CD4-positive, alpha-beta T cell treated with Interleukin-1 beta for 1 hour (primary cell): ENCODE measurements around the gene CBX2.
"Not testable (repeated sequence)": the region's sequence is repeated elsewhere in the genome, so short reads cannot be mapped to it uniquely, and the experiment has no call there.

Experiments used
- DNase-seq, 2 donors: peaks; one replicate each; pipeline ENCODE4 v3.0.0-alpha.2; 2020 to 2022

CBX2 gene

DNA sequence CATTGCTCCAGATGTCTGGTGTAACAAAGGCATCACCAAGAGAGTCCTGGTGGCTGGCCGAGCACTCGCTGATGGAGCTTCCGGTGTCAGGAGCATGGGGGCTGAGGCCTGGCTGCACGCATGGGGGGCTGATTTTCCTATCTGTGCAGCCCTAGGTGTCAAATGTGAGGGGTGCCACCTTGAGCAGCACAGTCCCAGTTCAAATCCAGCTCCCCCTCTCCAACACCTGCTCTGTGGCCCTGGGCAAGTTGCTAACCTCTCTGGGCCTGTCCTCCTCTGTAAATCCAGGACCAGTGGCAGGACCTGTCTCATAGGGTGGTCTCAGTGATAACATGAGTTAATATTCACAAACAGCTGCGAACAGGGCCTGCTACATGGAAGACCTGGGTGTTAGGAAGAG lies 34.3 kb upstream of the CBX2 start:
- no peak for DNase-seq

DNA sequence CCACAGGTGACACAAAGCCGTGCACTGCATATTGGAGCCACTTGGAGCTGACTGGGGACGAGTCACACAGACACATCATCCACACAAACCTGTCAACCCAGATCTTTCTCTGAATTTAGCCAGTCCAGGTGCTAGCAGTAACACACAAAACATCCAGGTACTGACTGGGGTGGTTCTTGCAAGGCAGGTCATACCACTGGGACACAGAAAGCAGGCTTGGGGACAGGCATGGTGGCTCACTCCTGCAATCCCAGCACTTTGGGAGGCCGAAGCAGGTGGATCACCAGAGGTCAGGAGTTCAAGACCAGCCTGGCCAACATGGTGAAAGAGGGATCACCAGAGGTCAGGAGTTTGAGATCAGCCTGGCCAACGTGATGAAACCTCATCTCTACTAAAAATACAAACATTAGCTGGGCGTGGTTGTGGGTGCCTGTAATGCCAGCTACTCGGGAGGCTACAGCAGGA lies 32.3 kb upstream of the CBX2 start:
- no peak for DNase-seq

DNA sequence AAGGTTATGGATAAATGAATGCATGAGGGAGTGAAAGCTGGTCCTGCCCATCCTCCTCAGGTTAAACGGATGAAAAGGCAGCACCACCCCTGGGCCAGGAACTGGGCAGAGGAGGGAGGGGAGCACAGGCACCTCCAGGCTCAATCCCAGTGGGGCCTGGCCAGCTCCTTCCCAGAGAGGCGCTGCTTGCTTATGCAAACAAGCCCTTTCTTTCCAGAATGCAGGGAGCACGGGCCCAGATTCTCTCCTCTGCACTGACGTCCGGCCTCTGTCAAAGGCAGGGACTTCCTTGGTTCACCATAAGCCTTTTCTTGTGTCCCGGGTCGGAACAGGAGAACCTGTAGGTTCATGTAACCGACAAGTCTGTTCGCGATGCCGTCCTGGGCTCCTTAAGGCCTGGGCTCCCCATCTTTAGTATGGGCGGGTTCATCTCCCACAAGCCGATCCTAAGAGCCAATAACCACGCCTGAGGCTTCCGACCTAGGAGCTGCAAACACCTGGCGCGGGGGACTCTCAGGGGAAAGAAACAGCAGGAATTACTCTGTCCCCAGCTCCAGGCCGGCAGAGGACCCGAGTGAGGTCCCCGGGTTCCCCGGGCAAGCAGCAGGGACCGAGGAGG lies 30.9 kb upstream of the CBX2 start:
- DNase-seq = no peak

DNA sequence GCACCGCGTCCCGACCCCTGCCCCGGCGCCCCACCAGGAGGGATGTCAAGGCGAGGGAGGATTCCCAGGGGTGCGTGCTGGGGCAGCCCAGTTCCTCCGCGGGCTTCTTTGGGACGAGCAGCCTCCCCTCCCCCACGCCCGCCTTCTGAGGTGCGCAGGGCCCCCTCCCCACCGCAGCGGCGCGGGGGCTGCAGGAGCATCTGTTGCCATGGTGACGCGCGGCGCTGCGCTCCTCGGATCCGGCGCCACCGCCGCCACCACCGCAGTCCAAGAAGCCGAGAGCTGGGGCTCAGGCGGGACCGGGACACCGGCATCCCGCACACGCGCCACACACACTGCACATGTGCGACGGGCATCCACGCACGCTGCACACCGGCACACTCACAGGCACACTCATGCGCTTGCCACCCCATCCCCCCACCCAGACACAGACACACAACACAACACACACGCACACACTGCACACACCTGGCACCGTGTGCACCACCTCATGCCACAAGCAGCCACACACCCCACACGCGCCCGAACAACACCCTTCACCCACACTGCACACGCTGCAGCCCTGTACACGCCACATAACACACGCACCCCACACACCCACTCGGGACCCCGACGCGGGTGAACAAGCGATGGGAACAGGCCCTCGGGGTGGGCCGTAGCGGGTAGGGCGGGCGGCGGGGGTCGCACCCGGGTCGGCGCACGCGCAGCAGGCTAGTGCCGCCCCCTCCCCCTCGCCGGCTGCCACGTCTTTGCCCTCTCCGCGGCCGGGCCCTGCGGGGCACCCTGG lies 30.2 kb upstream of the CBX2 start:
- no peak for DNase-seq

DNA sequence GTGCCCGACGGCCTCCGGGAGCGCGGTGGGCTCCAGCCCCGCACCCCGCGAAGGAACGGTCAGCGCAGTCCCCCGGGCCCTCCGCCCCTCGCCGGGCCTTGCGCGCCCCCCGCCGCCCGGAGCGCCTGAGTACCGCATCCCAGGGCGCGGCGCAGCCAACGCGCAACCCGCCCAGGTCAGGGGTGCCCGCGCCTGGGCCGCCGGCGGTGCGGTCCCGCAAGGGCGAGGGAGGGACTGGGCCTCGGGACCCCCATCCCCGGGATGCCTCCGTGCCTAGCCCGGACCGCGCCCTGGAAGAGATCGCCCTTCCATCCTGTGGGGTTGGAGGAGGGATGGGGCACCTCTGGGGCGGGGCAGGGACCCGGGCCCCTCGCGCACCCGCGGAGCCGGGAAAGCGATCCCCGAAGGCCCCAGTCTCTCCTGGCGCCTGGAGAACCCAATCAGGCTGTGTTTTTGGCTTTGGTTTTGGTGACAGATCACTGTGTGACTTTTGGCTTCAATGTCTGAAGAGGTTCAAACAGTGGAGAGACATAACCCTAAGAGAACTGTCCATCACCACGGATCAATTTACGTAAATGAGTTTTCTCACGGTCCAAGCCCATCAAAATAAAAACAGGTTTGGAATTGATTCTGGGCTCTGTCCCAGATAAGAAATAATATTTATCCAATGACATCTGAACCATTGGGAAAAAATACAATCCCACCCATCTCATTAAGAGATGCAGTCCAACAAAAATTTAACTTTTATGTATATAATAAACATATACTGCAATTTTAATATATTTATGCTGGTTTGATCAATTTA lies 29.5 kb upstream of the CBX2 start:
- DNase-seq = no peak

DNA sequence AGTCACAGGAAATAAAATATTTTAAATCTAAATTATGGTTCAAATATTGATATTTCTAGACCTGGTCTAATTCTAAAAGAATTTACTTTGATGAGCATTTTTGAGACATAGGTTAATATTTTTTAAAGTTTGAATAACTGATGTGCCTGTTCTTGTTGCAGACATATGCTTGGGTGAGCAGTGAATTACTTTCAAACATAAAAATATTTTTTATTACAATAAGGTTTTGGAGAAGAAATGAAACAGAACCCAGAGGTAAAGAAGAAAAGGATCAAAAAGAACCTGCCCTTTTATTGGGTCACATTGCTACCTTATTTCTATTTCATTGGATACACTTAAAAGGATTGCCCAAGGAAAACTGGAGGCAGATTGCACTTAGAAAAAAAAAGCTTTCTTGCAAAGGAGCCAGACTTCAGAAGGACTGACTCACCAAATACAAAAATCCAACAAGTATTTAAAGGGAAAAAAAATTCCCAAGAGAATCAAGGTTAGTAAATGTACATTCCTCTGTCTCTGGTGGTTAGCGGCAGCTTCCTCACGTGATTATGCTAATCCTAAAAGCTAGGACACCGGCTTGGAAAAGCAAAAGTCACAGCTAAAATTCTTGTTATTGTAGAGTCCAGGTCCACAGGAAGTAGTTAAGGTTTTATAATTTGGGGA lies 28.7 kb upstream of the CBX2 start:
- DNase-seq = no peak

DNA sequence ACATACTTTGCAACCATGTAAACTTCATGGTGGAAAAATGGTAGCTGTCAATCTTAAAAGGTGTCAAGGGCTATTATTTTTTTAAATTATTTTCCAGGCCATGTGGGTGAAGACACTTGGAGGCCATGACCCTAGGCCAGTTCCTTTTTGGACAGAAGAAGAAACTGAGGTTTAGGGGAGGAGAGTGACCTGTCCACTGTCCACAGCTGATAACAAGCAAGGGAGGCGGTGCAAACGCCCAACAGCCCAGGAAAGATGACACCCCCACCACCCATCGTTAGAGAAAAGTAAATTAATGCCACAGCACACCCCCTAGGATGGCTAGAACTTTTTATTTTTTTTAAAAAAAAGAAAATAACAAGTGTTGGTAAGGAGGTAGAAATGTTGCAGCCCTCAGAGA lies 28.0 kb upstream of the CBX2 start:
- DNase-seq = no peak

DNA sequence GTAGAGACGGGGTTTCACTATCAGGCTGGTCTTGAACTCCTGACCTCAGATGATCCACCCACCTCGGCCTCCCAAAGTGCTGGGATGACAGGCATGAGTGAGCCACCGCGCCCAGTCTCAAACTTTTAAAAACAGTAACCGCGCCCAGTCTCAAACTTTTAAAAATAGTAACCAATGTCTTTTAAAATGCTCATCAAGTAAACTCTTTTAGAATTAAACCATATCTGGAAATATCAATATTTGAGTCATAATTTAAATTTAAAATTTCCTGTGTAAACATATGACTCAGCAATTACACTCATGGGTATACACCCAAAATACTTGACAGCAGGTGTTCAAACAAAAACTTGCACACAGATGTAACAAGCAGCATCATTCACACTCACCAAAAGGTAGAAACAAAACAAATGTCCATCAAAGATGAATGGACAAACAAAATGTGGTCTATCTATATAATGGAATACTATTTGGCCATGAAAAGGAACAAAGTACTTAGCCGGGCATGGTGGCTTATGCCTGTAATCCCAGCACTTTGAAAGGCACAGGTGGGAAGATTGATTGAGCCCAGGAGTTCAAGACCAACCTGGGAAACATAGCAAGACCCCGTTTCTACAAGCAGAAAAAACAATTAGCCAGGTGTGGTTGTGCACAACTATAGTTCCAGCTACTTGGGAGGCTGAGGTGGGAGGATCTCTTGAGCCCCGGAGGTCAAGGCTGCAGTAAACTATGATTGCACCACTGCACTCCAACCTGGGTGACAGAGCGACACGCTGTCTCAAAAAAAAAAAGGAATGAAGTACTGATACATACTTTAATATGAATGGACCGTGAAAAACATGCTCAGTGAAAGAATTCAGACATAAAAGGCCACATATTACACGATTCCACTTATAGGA lies 27.1 kb upstream of the CBX2 start:
- no peak for DNase-seq

DNA sequence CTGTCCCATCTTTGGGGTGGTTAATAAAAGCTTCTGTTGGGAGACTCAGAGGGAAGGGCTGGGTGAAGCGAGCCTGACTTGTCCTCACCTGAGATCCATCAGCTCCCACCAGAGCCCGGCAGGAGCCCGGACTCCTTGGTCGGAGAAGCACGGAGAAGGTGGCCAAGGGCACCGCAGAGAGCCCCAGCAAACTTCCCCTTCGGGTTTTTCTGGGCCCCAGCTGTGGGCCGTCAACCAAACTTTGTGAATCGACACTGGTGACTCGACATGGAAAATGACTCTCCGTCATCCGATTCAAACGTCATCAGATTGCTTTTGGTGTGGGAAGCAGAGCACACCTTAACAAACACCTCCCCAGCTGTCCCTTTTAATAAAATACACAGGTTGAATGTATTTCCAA lies 25.8 kb upstream of the CBX2 start:
- DNase-seq = no peak

DNA sequence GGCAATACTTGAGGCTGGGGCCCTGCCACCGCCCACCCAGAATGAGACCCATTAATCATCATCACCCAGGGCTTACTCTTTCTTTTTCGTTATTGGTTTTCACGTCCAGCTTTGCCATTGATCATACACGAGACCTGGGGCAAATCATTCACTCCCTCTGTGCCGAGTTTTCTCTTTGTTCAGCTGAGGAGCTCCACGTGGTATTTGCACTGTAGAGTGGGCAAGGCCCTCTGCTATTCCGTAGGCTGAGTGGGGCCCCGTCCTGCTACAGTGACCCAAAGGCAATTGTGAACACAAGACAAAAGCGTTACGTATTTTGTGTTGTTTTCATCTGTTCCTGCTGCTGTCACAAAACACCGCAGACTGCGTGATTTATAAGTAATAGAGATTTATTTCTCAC lies 23.6 kb upstream of the CBX2 start:
- DNase-seq = no peak

DNA sequence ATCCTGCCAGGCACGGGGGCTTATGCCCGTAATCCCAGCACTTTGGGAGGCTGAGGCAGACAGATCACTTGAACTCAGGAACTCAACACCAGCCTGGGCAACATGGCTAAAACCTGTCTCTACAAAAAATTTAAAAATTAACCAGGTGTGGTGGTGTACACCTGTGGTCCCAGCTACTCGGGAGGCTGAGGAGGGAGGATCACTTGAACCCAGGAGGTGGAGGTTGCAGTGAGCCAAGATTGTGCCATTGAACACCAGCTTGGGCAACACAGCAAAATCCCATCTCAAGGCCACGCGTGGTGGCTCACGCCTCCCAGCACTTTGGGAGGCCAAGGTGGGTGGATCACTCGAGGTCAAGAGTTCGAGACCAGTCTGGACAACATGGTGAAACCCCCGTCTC lies 23.0 kb upstream of the CBX2 start:
- DNase-seq = not testable (repeated sequence)

DNA sequence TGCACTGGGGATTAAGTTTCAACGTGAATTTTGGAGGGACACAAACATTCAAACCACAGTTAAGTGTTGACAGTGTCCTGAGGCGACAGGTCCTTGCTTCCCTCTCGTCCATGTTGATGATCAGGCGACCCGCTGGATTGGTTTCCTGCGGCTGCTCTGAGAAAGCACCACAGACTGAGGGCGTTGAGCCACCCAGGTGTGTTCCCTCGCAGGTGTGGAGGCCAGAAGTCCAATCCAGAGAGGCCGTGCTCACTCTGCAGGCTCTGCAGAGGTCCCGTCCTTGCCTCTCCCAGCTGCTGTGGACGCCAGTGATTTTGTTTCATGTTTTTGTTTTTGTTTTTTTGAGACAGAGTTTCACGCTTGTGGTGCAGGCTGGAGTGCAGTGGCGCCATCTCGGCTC lies 22.4 kb upstream of the CBX2 start:
- DNase-seq = no peak

DNA sequence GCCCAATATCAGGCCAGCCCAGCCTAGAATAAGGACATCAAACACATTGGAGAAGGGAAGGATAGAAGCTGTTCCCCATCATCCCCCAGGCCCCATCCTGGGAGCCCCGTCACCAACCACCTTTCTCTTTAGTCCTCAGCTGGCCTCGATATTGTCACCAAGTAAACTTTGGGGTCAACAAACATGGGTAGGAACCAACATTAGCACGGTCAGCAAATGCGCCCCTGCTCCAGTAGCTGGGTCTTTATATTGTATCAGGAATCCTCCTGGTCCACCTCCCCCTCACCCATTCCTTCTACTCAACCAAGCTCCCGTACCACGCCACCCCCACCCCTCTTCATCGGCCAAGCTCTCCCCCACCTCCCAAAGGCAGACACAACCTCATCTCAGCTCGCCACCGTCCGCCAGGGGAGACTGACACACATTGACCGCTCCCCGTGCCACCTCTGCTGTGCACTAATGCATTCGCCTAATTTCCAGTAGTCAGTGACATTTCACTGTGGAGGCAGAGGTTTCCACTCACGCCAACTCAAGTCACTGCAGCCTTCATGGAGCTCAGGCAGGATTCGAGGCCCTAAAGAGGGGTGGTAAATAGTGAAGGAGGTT lies 20.7 kb upstream of the CBX2 start:
- DNase-seq = no peak

DNA sequence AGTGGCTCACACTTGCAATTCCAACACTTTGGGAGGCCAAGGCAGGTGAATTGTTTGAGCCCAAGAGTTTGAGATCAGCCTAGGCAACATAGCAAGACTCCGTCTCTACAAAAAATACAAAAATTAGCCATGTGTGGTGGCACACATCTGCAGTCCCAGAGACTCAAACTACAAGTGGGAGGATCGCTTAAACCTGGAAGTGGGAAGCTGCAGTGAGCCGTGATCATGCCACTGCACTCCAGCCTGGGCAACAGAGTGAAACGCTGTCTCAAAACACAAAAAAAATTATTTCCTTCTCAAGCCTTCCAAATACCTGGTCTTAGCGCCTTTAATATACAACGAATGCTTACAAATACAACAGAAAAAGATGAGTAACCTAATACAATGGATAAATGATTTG lies 19.7 kb upstream of the CBX2 start:
- DNase-seq = no peak

DNA sequence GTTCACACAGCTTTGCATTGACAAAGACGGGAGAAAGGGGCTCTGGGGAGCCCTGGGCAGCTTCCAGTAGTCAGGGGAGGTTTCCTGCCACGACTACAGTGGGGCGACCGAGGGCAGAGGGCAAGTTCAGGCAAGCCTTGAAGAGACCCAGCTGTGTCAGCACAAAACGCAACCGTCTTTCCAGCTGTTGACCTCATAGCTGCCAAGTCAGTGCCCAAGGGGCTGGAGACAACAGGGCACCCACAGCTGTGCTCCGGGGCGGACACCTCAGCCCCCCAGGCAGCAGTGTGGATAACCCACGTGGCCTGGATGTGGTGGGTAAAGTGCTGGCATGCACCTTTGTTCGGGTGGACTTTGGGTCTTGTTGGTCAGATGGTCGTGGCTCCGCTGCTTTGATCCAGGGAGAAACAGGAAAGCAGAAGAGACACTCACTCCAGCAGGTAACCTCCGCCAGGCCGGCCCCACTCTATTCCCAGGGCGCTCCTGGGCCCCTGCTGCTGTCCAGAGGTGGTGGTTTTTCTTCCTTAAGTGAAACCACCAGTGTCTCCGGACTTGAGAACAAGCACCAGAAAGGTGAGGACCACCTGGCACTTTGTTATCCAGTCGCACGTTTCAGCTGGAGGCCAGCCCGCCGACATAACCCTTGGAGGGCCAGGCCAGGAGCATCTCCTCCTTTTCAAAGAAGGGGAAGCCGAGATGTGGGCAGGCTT lies 17.6 kb upstream of the CBX2 start:
- DNase-seq = no peak

DNA sequence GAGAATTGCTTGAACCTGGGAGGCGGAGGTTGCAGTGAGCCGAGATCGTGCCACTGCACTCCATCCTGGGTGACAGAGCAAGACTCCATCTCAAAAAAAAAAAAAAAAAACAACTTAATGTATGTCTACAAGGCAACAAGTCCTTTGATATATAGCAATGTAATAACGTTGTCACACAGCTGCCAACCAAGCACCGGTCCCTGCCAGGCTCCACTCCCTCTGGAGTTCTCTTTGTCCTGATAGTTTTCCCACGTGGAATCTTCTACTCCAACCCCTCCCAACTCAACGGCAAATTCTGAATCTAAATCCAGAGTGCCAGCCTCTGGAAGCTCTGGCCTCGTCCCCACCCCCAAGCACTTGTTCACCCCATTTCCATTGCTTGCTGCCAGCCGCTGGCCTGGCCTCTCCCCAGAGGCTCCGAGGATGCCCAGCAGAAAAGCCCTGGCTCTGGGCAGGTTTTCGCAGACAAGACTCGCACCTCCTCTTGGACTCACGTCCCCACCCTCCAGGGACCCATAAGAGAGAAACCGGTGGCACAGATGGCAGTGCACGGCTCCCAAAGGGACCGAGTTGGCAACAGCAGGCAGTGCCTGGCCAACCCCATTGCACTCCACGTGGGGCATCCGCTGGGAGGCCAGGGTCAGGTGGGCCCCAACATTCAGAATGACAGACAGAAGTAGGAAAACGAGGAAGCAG lies 15.9 kb upstream of the CBX2 start:
- DNase-seq = no peak

DNA sequence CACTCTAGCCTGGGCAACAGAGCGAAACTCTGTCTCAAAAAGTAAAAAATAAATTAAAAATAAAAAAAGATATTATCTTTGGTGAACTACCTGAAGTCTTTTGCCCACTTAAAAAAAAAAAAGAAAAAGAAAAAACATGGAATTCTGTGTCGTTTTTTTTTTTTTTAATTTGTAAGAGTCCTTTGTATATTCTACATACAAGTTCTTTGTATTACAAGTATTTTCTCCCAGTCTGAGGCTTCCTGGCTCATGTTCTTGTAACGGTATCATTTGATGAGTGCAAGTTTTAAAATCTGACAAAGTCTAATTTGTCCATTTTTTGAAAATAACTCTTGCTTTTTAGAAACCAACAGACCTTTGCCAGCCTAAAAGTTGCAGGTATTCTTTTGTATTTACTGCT lies 12.2 kb upstream of the CBX2 start:
- DNase-seq = no peak

DNA sequence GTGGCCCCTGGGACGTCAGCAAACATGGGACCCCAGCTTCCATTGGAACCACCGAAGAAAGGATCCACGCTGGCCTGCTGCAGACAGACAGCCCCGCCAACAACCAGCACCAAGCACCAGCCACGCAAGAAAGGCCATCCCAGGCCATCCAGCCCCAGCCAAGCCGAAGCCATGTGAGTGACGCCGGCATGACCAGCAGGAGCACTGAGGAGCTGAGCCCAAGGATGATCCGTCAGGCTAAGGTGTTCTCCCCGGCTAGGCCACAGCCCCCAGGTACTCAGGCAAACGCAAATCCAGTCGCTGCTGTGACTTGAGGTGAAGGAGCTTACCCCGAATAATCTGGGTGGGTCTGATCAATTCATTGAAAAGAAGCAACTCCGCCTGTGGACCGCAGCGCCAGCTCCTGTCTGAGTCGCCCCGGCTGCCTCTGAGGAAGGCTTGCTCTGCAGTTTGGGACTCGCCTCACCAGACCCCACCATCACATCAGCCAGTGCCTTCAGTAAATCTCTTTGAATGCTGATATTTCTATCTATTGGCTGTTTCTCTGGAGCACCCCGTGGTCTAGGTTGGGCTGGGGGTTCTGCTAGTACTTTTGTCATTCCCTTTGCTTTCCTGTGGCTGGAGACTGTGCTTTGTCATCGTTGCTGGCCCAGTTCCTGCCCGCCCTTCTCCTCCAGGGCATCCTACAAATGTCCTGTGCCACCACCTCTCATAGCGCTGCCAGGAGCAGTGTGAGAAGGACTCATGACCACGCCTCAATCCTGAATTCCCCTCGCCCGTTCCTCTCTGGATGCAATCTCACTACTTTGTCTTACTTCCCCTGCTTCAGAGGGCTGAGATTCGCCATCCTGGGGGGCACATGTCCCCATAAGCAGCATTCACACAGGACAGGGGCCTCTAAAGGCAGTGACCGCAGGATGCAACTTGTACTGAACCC lies 8.1 kb upstream of the CBX2 start:
- DNase-seq = no peak

DNA sequence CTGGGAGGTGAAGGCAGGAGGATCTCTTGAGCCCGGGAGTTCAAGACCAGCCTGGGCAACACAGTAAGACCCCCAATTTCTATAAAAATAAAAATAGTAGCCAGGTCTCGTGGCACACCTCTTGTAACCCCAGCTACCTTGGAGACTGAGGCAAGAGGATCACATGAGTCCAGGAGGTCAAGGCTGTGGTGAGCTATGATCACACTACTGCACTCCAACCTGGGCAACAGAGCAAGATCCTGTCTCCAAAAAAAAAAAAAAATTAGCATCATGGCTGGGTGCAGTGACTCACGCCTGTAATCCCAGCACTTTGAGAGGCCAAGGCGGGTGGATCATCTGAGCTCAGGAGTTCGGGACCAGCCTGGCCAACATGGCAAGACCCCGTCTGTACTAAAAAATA lies 6.7 kb upstream of the CBX2 start:
- DNase-seq = no peak
